GM21390 (cell line): ENCODE results near the gene GOLPH3L.
"Not testable (repeated sequence)": the region's sequence is repeated elsewhere in the genome, so short reads cannot be mapped to it uniquely, and the experiment has no call there.

Experiments
- ATAC-seq: cut with Tn5 transposase; IDR thresholded peaks from one replicate; pipeline ENCODE4 v1.9.1; 2021; ENCODE audit not compliant: unreplicated experiment

The GOLPH3L gene

GRCh38 chr1:150619576-150620509 is 77.1 kb downstream of the GOLPH3L start:
- no peak for ATAC-seq

GRCh38 chr1:150615346-150616201 is 81.4 kb downstream of the GOLPH3L start:
- ATAC-seq: no peak

GRCh38 chr1:150613061-150613920 is 83.7 kb downstream of the GOLPH3L start:
- ATAC-seq: no peak

- ATAC-seq: no peak
These were observed 85.0 kb downstream of the GOLPH3L start for GRCh38 chr1:150612014-150612345.

GRCh38 chr1:150610576-150610975 is 86.4 kb downstream of the GOLPH3L start:
- no peak for ATAC-seq

GRCh38 chr1:150609732-150610131 is 87.2 kb downstream of the GOLPH3L start:
- no peak for ATAC-seq

- no peak for ATAC-seq
These were observed 90.4 kb downstream of the GOLPH3L start for GRCh38 chr1:150606463-150607142.

- ATAC-seq: not testable (repeated sequence)
These were observed 91.6 kb downstream of the GOLPH3L start for GRCh38 chr1:150605451-150605731.

- ATAC-seq: no peak
These were observed 92.7 kb downstream of the GOLPH3L start for GRCh38 chr1:150604226-150604588.

- no peak for ATAC-seq
These were observed 93.2 kb downstream of the GOLPH3L start for GRCh38 chr1:150603711-150604110.

- ATAC-seq: not testable (repeated sequence)
These were observed 94.6 kb downstream of the GOLPH3L start for GRCh38 chr1:150602372-150602771.

- no peak for ATAC-seq
These were observed 95.4 kb downstream of the GOLPH3L start for GRCh38 chr1:150601540-150601939.

GRCh38 chr1:150598346-150598745 is 98.6 kb downstream of the GOLPH3L start:
- ATAC-seq: not testable (repeated sequence)

- no peak for ATAC-seq
These were observed 100.0 kb downstream of the GOLPH3L start for GRCh38 chr1:150596976-150597375.
